ENCODE measurements around the gene ATRNL1.
A peak's percentile ranks its signal among the peaks of the same experiment; 100 is the strongest.

Gene ATRNL1

DNA sequence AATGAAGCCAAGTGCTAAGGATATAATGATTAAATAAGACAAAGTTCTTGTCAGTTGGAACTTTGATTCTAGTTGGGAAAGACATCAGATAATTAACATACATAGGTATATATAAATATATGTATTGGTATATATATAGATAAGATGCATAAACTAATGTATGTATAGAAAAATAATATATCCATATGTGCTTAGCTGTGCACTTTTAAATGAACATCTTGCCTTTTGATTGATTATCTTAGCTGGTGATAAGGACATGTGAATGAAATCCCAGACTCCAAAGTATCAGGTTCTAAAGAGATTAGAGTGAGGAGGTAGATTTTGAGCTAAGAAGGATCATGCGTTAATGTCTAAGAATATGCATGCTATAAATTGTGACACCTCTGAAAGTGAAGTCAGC, 822.3 kb downstream of the ATRNL1 start:
- no peak for DNase-seq

DNA sequence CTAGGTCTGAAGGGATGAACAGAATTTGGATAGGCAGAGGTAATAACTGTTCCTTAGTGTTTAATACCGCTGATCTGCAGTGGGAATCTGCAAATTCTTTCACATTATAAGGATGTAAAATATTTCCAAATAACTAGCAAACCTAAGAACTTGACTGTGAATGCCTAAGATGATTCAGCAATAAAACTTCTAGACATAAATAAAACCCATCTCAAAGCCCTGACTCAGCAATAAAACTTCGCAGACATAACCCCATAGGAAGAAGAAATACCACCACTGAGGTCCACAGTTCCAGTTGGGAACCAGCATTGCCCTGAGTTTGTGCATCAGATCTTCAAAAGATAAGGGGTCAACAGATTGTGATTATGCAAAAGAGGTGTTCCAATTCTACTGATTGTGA, 825.6 kb downstream of the ATRNL1 start:
- DNase-seq, result peak; percentile 6

DNA sequence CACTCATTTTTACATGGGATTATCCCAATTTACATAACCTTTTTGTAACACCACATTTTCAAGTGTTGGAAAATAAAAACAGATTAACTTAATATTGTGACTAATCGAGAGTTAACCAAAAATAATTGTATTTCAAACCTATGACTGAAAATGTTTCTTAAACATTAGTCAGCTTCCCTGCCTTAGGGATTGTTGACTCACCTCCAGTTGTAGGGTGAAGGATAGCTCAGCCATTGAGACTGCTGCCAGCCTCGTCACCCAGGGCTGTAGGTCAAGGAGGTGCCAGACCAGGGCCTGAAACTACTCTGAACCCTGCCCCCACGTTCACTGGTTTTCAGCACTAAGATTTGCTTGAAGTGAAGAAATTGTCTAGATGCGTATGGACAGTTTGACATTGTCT, 828.6 kb downstream of the ATRNL1 start:
- no peak for DNase-seq

DNA sequence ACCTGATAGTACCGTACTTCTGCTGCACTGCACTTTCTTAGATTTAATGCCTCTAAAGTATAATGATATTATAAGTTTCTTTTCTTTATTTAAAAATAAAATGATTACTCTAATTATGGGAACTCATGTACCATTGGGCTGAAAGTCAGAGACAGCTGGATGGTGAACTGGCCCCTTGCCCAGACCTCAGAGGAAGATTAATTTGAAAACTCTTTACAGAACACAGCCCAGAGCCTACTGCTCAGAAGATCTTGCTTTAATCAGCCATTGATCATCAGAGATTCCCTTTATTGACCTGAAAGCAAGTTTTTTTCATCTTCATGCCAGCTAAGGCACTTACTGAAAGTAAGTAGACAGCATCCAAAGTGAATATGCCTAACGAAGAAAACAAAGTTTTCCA, 838.1 kb downstream of the ATRNL1 start:
- no peak for DNase-seq

DNA sequence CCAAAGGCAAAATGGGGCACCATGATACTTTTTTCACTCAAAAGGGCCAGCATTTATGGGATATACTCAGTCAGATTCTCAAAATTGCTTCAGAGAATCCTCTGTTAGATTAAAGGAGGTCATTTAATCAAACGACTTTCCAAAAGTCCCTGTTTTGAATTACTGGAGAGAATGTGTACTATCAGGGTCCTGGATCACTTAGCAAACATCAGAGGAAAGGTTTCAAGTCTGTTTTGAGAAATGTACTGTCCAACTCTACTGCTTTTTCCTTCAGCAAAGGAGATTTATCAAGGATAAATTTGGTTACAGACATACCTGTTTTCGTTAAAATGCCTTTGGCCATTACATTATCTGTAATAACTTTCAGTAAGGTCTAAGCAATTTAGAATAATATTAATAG, 838.9 kb downstream of the ATRNL1 start:
- no peak for DNase-seq

DNA sequence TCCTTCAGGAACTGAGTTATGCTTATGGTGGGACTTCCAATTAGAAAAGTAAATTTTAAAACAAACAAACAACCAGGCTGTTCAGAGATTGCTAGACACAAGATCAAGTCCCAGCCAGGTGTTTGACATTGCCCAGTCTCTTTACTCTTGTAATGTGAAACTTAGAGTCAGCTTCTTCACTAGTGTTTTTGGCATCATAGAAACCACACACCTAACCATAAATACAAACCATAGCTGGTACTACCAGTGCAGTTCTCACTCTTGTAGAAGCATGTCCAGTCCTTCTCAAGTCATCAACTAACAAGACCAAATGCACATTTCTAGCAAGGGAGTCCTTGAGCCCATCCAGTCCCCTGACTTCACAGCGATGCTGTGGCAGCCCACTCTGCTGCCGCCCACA, 839.9 kb downstream of the ATRNL1 start:
- DNase-seq, result no peak

GRCh38 chr10:115935731-115936130, 842.6 kb downstream of the ATRNL1 start:
- DNase-seq, result no peak

DNA sequence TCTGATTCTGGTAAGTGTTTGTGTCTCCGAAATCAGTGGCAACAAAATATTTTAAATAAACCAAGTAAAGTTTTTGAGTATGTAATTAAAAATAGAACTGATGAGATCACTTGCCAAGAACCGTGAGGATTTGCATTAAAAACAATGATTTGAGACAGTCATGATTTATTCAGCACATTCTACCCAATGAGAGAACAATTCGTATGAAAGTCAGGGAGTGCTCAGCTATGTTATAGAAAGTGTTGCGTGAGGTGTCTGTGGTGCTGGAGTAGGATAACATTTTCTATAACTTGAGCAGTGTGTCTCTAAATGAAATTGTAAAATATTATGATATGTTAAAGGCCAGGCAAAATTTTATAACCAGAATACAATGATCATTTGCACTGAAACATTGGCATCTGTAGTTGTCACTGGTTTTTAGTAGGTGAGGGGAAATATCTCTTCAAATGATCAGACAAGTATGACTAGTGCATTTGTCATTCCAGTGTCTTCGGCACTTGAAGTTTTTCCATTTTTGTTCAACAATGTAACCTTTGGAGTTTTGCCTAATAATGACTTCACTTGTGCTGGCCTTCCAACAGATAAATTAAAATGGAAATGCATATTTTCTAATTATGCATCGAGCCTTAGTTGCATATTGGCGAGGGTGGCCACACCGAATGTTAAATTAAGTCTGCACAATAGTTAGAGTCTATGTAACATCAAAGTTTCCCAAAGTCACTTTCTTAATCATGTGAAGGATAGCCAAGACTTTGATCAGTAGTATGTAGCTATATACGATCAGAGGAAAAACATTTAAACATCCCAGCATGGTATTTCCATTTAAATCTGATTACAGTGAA, 844.0 kb downstream of the ATRNL1 start:
- no peak for DNase-seq

DNA sequence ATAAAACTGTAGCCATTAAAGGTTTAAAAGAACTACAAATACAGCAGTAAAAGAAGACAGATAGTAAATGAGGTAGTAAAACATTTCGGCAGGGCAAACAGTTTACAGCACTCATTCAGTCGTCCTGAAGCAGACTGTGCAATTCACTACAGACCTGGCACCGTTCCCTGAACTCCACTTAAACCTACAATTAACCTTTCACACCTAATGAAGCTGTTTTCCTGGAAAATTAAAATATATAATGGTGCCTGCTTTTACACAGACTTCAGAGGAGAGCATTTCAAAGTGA, 844.5 kb downstream of the ATRNL1 start:
- no peak for DNase-seq

DNA sequence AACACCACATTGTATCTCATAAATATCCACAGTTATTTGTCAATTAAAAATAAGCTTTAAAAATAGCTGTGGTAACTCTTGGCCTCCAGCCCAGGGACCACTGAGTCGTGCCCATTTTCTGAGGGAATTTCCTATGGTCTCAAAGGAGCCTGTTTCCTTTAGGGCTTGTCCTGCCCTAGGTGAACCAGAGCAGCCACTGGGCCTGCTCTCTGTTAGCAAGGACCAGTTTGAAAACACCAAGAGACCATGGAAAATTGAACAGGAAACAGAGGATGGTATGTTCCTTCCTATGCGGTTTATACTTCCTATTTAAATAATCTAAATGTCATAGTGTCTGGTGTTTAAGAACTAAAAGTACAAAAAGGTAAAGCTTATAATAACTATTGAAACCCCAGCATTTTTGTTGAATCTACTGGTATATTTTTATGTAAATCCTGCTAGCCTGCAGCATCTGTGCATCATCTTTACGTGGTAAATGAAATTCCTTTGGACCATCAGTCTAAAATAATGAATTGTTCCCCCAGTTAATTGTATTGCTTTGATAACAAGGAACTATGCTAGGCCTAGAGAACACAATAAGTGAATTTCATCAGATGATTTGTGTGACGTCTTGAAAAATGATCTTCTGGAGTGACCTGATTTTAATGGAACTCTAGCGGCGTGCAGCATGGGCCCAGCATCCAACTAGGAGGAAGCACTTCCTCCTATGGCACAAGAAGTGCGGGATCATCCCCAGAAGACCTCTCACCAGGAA, 846.1 kb downstream of the ATRNL1 start:
- DNase-seq, result peak; percentile 4

GRCh38 chr10:115941361-115941771, 848.2 kb downstream of the ATRNL1 start:
- DNase-seq, result no peak

DNA sequence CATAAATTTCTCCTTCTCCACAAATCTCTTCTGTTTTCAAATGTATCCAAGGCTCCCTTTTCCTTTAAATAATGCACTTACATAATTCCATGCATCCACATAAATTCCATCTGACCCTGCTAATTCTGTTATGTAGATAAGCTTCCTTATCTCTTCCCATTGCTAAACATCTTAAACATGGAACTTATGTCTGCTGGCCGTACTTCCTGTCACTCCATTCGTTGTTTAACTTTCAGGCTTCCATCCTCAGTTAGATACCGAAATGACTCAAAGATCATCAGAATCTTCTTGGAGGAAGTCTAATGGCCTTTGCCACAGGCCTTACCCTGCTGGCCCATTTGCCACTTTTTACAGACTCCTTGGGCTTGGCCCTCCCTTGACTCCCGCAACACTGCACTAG, 848.9 kb downstream of the ATRNL1 start:
- DNase-seq, result no peak

DNA sequence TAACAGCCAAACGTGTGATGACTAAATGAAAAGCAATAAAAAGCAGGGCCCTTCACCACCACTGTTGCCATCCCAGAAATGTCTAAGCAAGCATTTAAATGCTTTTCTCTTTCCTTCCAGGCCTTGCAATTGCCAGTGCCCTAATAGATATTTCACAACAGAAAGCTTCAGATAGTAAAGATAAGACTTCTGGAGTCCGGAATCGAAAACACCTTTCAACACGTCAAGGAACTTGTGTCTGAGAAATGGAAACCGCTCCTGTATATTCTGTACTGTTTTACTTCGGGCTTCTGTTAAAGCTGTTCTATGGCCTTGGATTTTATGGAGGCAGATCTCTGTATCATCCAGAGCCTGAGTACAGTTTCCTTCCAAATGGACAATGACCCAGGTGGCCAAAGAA, 851.4 kb downstream of the ATRNL1 start:
- DNase-seq, result no peak

- DNase-seq, result no peak
Measured at GRCh38 chr10:115945701-115946445, 852.7 kb downstream of the ATRNL1 start.

DNA sequence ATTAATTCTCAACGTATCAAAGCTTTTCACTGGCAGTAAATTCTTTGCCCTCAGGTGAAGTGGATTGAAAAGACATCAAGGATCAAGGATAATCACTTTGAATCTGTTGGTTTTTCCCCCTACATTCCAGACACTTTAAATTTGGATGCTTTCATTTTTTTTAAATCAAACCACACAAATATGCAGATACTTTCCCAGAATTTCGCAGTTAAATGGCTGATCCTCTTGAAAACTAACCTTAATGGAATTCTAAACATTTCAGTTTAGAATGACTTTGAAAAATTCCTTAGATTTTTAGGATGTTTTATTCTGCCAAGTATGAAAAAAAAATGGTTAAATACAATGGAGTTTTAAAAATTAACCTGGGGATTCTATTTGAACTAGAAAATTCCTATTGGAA, 853.9 kb downstream of the ATRNL1 start:
- no peak for DNase-seq

- DNase-seq, result peak; percentile 16
Measured at GRCh38 chr10:115948465-115948864, 855.3 kb downstream of the ATRNL1 start.

DNA sequence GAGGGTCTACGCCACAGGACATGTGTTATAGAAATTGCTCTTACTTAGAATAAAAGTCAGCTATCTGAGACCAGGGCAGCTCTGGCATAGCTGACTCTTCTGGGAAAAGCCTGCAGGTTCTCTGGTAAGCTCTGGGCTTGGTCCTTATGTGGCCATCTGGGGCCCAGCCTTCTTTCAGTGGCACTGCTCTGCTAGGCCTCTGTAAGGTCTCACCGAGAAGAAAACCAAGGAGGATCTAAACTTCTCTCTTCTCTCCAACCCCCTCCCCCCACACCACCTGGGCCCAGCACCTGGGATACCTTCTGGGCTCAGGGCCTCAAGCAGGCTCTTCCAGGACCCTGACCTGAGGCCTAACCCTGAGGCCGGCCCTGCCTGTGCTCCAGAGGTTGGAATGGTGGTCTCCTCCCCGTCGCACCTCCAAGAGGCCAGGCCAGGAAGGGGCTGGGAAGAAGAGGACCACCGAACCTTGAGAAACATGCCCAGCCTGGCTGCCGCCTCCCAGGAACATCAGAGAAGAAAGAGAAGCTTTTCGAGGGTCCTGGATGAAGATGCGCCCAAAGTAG, 856.2 kb downstream of the ATRNL1 start:
- no peak for DNase-seq

- DNase-seq, result no peak
Measured at GRCh38 chr10:115950320-115950719, 857.2 kb downstream of the ATRNL1 start.

- DNase-seq, result no peak
Measured at GRCh38 chr10:115951242-115951641, 858.1 kb downstream of the ATRNL1 start.

DNA sequence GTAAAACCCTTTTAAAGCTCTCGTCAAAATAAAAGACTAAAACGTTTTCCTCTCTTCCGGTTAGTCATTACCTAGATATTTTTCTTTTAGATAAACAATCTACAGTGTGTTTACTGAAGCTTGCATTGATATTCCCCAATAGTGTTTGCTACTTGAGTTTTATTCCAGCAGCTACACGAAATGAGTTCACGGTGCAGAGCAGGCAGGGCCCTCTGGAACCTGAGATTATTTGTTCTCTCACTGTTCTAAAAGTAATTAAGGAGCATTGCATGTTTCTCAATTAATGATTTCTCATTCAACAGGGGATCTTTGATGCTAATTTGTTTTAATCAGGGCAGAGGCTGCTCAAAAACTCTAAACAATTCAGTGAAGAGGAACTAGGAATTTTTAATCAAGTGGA, 860.1 kb downstream of the ATRNL1 start:
- no peak for DNase-seq

GRCh38 chr10:115953968-115954367, 860.8 kb downstream of the ATRNL1 start:
- DNase-seq, result no peak

GRCh38 chr10:115956225-115957011, 863.3 kb downstream of the ATRNL1 start:
- peak; percentile 1 for DNase-seq

DNA sequence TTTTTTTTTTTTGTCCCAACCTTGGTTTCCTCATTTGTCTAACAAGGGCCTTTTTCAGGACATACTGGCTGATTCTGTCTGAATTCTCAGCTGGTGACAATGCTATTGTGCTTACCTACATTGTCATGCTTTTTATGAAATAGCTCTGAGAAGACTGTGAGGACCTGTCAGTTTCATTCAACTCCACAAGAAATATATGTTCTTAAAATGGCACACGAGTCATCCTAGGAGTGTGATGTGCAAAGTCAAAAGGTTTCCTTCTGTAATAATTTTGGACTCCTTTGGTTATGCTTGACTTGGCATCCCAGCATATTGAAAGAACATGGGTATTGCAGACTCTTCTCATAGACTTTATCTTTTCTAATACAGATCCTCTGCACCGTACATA, 863.8 kb downstream of the ATRNL1 start:
- DNase-seq, result no peak
